ENCODE data around the gene RASAL2. TPM values are rescaled to one million over a fixed set of nuclear protein-coding genes. Genes with fewer than 3 reads are reported as not detected.
A peak's percentile ranks its signal among the peaks of the same experiment; 100 is the strongest.

The RASAL2 gene
- total and polyA plus RNA-seq, 10 donors = 0.42 to 24.4 (median 14.6) TPM

- H3K9me3 ChIP-seq = peaks cover 0 to 4% (median 0%) of the 10 kb centered on the region in 8 donors
- intact Hi-C loops (cut with DNase I; ENCODE audit: low total_unique reads) = no loop called here
These were observed 180.0 kb downstream of the RASAL2 start for GRCh38 chr1:178273707-178274410.

GRCh38 chr1:178275049-178275448 is 181.1 kb downstream of the RASAL2 start:
- 81 to 100% (median 87%) methylated on average over 2 of the region's 2 CpGs for whole genome bisulfite sequencing, 5 donors
- no peak overlapping the region for H3K27ac ChIP-seq
- TF ChIP-seq POLR2A (IDR thresholded peaks at IDR 0.05) (no peak), CTCF (IDR thresholded peaks at IDR 0.05 in 8 of 11, conservative IDR thresholded peaks at IDR 0.05 in 3 of 11) (no peak), POLR2AphosphoS5 (IDR thresholded peaks at IDR 0.05) (no peak)
- intact Hi-C loops (cut with DNase I; ENCODE audit: low total_unique reads) = no loop called here
- H3K4me3 ChIP-seq = no peak overlapping the region
- H3K4me1 ChIP-seq = peaks cover 0 to 23% (median 5%) of the 10 kb centered on the region in 6 donors
- peaks cover 0 to 4% (median 0%) of the 10 kb centered on the region in 8 donors for H3K9me3 ChIP-seq
- no peak for DNase-seq
- no peaks in the 10 kb centered on the region for H3K36me3 ChIP-seq
- H3K27me3 ChIP-seq (replicated peaks in 1 of 7) = no peaks in the 10 kb centered on the region

More at GRCh38 chr1:178273707-178274410, 180.0 kb downstream of the RASAL2 start:
- WGBS, 5 donors = 78 to 88% (median 84%) methylated on average over 6 of the region's 6 CpGs
- no peak for DNase-seq
- H3K27me3 ChIP-seq (replicated peaks in 1 of 7) = no peaks in the 10 kb centered on the region
- no peaks in the 10 kb centered on the region for H3K36me3 ChIP-seq
- H3K4me1 ChIP-seq = peaks cover 0 to 16% (median 5%) of the 10 kb centered on the region in 6 donors
- no peak overlapping the region for H3K4me3 ChIP-seq
- H3K27ac ChIP-seq = no peak overlapping the region
- TF ChIP-seq CTCF (IDR thresholded peaks at IDR 0.05 in 8 of 11, conservative IDR thresholded peaks at IDR 0.05 in 3 of 11) = no peak
- TF ChIP-seq POLR2AphosphoS5 (IDR thresholded peaks at IDR 0.05) = no peak
- no peak for TF ChIP-seq POLR2A (IDR thresholded peaks at IDR 0.05)

GRCh38 chr1:178275553-178275952 is 181.6 kb downstream of the RASAL2 start:
- H3K4me1 ChIP-seq = peaks cover 0 to 23% (median 5%) of the 10 kb centered on the region in 6 donors
- no peaks in the 10 kb centered on the region for H3K36me3 ChIP-seq
- intact Hi-C loops (cut with DNase I; ENCODE audit: low total_unique reads) = no loop called here
- no peak for DNase-seq
- TF ChIP-seq CTCF (IDR thresholded peaks at IDR 0.05 in 8 of 11, conservative IDR thresholded peaks at IDR 0.05 in 3 of 11) (no peak), POLR2AphosphoS5 (IDR thresholded peaks at IDR 0.05) (no peak), POLR2A (IDR thresholded peaks at IDR 0.05) (no peak)
- no peaks in the 10 kb centered on the region for H3K27me3 ChIP-seq (replicated peaks in 1 of 7)
- WGBS, 5 donors = 57 to 81% (median 65%) methylated on average over 2 of the region's 2 CpGs
- H3K4me3 ChIP-seq = no peak overlapping the region
- peaks cover 0 to 4% (median 0%) of the 10 kb centered on the region in 8 donors for H3K9me3 ChIP-seq
- H3K27ac ChIP-seq = no peak overlapping the region

- peaks cover 0 to 4% (median 0%) of the 10 kb centered on the region in 8 donors for H3K9me3 ChIP-seq
- H3K27ac ChIP-seq = peak overlapping the region in 2 of 8 donors; percentile 25 to 37
- peaks cover 0 to 28% (median 11%) of the 10 kb centered on the region in 6 donors for H3K4me1 ChIP-seq
- DNase-seq = no peak
- TF ChIP-seq CTCF (IDR thresholded peaks at IDR 0.05 in 8 of 11, conservative IDR thresholded peaks at IDR 0.05 in 3 of 11) (no peak), POLR2A (IDR thresholded peaks at IDR 0.05) (no peak), POLR2AphosphoS5 (IDR thresholded peaks at IDR 0.05) (no peak)
- no peaks in the 10 kb centered on the region for H3K36me3 ChIP-seq
- 68 to 83% (median 77%) methylated on average over 4 of the region's 4 CpGs for WGBS, 5 donors
- H3K27me3 ChIP-seq (replicated peaks in 1 of 7) = no peaks in the 10 kb centered on the region
- H3K4me3 ChIP-seq = no peak overlapping the region
- intact Hi-C loops (cut with DNase I; ENCODE audit: low total_unique reads) = no loop called here
These were observed 184.1 kb downstream of the RASAL2 start for GRCh38 chr1:178277793-178278530.

All from spleen (tissue), 11 donors.